ENCODE measurements around the gene NRP1. TPM values are rescaled to one million over a fixed set of nuclear protein-coding genes. Genes with fewer than 3 reads are reported as not detected.

NRP1 gene
- polyA plus RNA-seq, 2 of the 4 experiments (the other 2 are of a cell fraction), result 121 to 259 TPM

DNA sequence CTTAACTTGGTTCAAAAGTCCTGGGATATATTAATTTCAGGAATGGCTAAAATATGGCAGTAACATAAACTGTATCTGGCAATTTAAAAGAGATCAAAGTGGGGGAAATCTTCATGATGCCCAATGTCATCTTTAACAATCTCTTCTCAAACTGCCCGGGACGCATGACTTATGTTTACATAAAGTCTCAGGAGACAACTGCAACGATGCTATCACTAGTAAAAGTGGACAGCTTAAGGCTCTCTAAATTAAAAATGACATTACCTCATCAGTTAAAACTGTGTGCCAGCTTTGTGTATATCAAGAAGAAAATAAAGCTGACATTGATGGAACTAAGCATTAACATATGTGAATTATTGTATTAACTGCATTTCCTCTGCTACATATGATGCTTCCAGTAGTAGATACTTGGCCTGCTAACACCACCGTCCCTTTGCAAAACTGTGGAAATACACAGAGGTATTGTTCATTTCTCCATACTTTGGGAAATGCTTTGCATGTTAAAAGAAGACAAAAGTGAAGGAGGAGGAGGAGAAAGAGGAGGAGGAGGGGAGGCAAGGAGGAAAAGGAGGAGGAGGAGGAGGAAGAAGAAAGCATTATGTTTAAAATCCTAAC is 62.4 kb downstream of the NRP1 start:
- FAIRE-seq (peak; percentile 83), DNase-seq (ENCODE audit: low read depth in 1 of 2, low spot score in 1 of 2) (no peak), ATAC-seq (no peak)
- peak overlapping the region; percentile 92 to 98 for H3K27ac ChIP-seq
- peak overlapping the region; percentile 81 for H3K4me2 ChIP-seq
- TF ChIP-seq HOXB5 (CRISPR knock-in tag; IDR thresholded peaks at IDR 0.05), result no peak
- TF ChIP-seq NR3C1 (IDR thresholded peaks at IDR 0.05), result no peak
- no peak for TF ChIP-seq USF2 (IDR thresholded peaks at IDR 0.05)
- TF ChIP-seq MAX (IDR thresholded peaks at IDR 0.05), result peak; percentile 33; the same call in 1 of the 2 replicates
- TF ChIP-seq RAD21 (conservative IDR thresholded peaks at IDR 0.05 in 1 of 2, IDR thresholded peaks at IDR 0.05 in 1 of 2), result no peak; a peak in 1 of 5 replicates
- no peak for TF ChIP-seq RNF2 (IDR thresholded peaks at IDR 0.05; ENCODE audit: borderline replicate concordance, low read depth)
- no peak for TF ChIP-seq PBX3 (IDR thresholded peaks at IDR 0.05)
- 0 out of 2 replicates have a peak, but pooled peaks have one; percentile 30 for TF ChIP-seq EHF (CRISPR knock-in tag; IDR thresholded peaks at IDR 0.05)
- TF ChIP-seq RARB (CRISPR knock-in tag; IDR thresholded peaks at IDR 0.05), result no peak
- 0 out of 2 replicates have a peak, but pooled peaks have one; percentile 20 for TF ChIP-seq FOSB (CRISPR knock-in tag; IDR thresholded peaks at IDR 0.05)
- TF ChIP-seq GATA3 (IDR thresholded peaks at IDR 0.05; ENCODE audit: borderline replicate concordance), result peak; percentile 49; the same call in 1 of the 2 replicates
- peak; percentile 33; the same call in 1 of the 2 replicates for TF ChIP-seq ZSCAN20 (CRISPR knock-in tag; IDR thresholded peaks at IDR 0.05)
- 0 out of 2 replicates have a peak, but pooled peaks have one; percentile 32 for TF ChIP-seq JUNB (IDR thresholded peaks at IDR 0.05)
- TF ChIP-seq ZFP36 (IDR thresholded peaks at IDR 0.05; ENCODE audit: borderline replicate concordance, partially characterized antibody), result no peak
- TF ChIP-seq EHMT2 (IDR thresholded peaks at IDR 0.05; ENCODE audit: low read depth), result no peak
- no peak for TF ChIP-seq HOXA7 (CRISPR knock-in tag; IDR thresholded peaks at IDR 0.05)
- TF ChIP-seq, protein P1, sequence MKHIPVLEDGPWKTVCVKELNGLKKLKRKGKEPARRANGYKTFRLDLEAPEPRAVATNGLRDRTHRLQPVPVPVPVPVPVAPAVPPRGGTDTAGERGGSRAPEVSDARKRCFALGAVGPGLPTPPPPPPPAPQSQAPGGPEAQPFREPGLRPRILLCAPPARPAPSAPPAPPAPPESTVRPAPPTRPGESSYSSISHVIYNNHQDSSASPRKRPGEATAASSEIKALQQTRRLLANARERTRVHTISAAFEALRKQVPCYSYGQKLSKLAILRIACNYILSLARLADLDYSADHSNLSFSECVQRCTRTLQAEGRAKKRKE (CRISPR knock-in tag; IDR thresholded peaks at IDR 0.05; ENCODE audit: low read depth), result no peak
- TF ChIP-seq FOXS1 (CRISPR knock-in tag; IDR thresholded peaks at IDR 0.05), result peak; percentile 33; the same call in 1 of the 2 replicates
- TF ChIP-seq SREBF2 (IDR thresholded peaks at IDR 0.05), result no peak
- no peak for TF ChIP-seq SMC3 (IDR thresholded peaks at IDR 0.05)
- no peak for TF ChIP-seq NPAS2 (CRISPR knock-in tag; IDR thresholded peaks at IDR 0.05; ENCODE audit: borderline replicate concordance)
- WGBS (ENCODE audit: missing lambda C conversion rate), result 3% methylated on average over 4 of the region's 4 CpGs
- POLR2A ChIA-PET, result interaction anchor here (1.1 to 3.2 kb wide), 5 partner anchors 8 to 224 kb away, joined by 3 to 15 read pairs (median 9); no protein-coding TSS in a partner anchor
- H3K4me3 ChIP-seq, result peak overlapping the region; percentile 13; the same call in 1 of the 3 replicates
- H3K4me1 ChIP-seq, result peaks cover 81% of the 10 kb centered on the region
- no peaks in the 10 kb centered on the region for H3K9me3 ChIP-seq
- CTCF ChIA-PET, result interaction anchor here (0.9 to 3.1 kb wide), 7 partner anchors 35 to 1366 kb away, joined by 3 to 27 read pairs (median 6); no protein-coding TSS in a partner anchor

GRCh38 chr10:33270971-33271370 is 63.5 kb downstream of the NRP1 start:
- Histone ChIP-seq H3K27ac (peak overlapping the region; percentile 79 to 92), H3K9me3 (no peaks in the 10 kb centered on the region), H3K4me1 (peaks cover 75% of the 10 kb centered on the region), H3K4me3 (no peak overlapping the region; the same call in 2 of the 3 replicates), H3K4me2 (peak overlapping the region; percentile 81)
- ATAC-seq (no peak), DNase-seq (ENCODE audit: low read depth in 1 of 2, low spot score in 1 of 2) (no peak), FAIRE-seq (peak; percentile 36)
- CTCF ChIA-PET, result interaction anchor here (1.2 to 2.9 kb wide), 2 partner anchors 10 to 77 kb away, joined by 3 to 12 read pairs; no protein-coding TSS in a partner anchor
- POLR2A ChIA-PET, result no interaction called here
- WGBS (ENCODE audit: missing lambda C conversion rate), result 69% methylated on average over 1 of the region's 1 CpG
- TF ChIP-seq MAZ (IDR thresholded peaks at IDR 0.05; ENCODE audit: borderline replicate concordance, low read depth, low read length) (no peak), HDAC2 (IDR thresholded peaks at IDR 0.05) (no peak), RNF2 (IDR thresholded peaks at IDR 0.05; ENCODE audit: borderline replicate concordance, low read depth) (no peak), CEBPB (IDR thresholded peaks at IDR 0.05) (no peak), GATA3 (IDR thresholded peaks at IDR 0.05; ENCODE audit: borderline replicate concordance) (no peak), E2F6 (IDR thresholded peaks at IDR 0.05; ENCODE audit: borderline replicate concordance, low read depth) (no peak), ELK1 (IDR thresholded peaks at IDR 0.05; ENCODE audit: low read depth, low read length) (no peak), RCOR1 (IDR thresholded peaks at IDR 0.05; ENCODE audit: low read depth, low read length) (no peak), CHD4 (IDR thresholded peaks at IDR 0.05; ENCODE audit: borderline replicate concordance) (no peak), CBX8 (IDR thresholded peaks at IDR 0.05) (no peak), FOSB (CRISPR knock-in tag; IDR thresholded peaks at IDR 0.05) (no peak), ESRRA (IDR thresholded peaks at IDR 0.05; ENCODE audit: borderline replicate concordance, low read length) (no peak), HOXB5 (CRISPR knock-in tag; IDR thresholded peaks at IDR 0.05) (no peak), USF2 (IDR thresholded peaks at IDR 0.05) (no peak)
- TF ChIP-seq, protein P1 (CRISPR knock-in tag; IDR thresholded peaks at IDR 0.05; ENCODE audit: low read depth), result no peak
